NCI-H1092 (cell line): ENCODE results near the gene NFATC3.

Experiments used
- DNase-seq: peaks from one replicate; lab custom pipeline; 2025; lab: John Stamatoyannopoulos, UW

The NFATC3 gene

DNA sequence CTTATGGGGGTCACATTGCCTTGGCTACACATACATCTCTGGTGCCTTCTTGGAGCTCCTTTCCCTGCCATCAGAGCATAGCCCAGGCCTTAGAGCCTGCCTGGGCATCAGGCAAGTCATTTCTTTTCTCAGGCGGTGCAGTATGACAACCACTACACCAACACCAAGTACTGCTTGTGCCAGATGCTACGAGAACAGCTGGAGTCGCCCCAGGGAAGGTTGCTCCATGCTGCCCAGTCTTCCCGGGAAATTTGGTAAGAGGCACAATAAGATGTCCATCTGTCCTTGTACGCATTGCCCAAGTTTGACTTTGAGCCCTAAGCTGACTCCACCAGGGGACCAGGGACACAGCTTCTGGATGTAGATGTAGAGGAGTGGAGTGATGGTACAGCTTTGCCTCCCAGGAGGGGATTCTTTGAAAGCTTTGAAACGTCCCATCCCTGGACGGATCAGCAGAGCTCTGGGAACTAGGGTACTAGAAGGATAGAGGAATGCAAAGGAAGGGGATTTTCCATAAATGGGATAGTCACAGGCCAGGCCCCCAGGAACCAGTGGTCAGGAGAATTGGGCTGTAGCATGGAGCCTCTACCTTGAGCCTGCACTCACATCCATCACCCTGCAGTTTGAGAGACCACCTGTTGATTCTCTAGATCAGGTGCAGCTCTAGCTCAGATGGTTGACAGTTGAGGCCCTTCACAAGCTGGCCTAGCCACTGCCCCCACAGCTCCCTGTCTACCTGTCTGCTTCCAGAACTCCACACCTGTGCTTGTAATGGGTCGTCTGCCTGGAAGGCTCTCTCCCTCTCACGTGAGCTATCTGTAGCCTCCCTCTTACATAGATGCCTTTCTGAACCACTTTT is 11.0 kb upstream of the NFATC3 start:
- DNase-seq, result no peak

DNA sequence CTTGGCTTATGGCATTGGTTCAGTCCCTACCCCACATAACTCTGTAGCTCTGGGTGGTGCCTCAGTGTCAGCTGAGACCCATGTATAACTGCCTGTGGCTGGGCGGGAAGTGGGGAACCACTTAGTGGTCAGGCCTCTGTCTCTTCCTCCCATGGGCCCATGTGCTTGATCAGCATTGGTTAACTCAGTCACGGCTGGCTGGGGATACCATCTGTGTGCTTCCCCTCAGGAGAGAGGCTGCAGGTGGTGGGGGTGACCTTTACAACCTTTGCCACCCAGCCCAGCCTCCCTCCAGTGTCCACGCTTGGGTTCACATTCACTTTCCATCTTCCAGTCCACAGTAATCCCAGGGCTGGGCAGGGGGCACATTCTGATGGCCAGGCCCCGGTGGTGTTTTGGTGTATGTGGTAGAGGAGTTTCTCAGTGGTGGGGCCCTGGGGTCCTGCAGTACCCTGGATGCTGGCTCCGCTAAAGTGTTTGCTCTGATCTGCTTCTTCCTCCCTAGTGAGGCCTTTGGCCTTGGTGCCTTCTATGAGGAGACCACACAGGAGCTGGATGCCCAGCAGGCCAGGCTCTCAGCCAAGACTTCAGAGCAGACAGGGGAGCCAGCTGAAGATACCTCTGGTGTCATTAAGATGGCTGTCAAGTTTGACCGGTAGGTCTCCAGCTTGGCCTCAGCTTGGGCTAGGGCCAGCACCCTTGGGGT is 10.2 kb upstream of the NFATC3 start:
- DNase-seq, result no peak

DNA sequence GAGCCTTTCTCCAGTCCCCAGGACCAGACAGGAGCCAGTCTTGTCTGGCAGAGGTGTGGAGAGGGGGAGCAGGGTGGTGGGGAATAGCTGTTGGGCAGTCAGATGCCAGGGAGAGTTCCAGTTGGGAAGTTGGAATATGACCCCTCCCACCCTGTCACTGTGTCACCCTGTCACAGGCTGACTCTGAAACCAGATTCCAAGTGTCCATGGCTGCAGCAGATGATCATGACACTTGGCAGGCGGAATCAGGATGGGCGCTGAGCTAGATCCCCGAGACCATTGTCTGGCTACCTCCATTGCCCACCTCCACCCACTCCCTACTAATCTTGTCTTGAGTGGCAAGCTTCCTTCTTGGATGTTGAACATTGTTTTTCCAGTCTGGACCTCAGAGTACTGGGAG is 9.2 kb upstream of the NFATC3 start:
- DNase-seq, result no peak

DNA sequence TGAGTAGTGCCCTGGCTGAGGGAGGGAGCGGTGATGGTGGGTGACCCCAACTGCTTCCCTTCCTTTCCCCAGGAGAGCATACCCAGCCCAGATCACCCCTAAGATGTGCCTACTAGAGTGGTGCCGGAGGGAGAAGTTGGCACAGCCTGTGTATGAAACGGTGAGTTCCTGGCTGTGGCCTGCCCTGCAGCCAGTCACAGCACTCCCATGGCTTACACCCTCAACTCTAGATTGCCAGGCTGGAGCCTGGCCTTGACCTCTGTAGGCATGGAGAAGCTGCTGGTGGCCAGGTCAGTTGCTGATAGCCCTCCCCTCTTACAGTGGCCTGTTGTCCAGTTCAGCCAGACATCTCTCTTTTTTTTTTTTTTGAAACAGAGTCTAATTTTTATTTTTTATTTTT is 8.6 kb upstream of the NFATC3 start:
- no peak for DNase-seq

DNA sequence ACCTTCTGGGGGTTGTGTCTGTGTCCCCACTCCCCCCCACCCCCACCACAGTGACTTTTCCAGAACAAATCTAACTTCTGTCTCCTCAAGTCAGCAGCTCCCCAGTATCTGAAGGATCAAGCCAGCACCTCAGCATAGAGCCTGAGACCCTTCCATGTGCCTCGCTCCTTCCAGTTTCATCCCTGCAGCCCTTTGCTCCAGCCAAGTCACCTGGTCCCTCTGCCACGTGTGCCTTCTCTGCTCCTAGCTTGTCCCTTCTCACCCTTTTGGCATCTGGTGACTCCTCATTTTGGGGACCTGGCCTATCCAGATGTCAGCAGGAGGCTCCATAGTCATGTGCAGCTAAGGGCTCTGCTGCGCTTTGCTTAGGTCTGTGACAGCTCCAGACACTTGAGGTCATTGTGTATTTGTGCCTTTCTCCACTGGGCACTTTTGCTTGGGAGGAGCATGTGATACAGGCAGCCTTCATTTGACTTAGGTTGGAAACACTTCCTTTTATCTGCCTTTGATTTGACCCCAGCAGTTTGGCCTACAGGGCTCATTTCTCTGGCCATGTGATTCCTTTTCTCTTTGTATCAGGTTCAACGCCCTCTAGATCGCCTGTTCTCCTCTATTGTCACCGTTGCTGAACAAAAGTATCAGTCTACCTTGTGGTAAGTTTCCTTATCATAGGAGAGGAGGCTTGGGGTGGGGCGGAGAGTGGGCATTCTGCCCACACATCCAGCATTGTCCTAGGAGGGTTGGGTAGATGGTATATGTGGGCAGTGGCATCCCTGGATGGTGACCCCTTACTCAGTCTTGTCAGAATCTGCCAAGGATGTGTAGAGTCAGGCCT is 7.1 kb upstream of the NFATC3 start:
- DNase-seq, result no peak

DNA sequence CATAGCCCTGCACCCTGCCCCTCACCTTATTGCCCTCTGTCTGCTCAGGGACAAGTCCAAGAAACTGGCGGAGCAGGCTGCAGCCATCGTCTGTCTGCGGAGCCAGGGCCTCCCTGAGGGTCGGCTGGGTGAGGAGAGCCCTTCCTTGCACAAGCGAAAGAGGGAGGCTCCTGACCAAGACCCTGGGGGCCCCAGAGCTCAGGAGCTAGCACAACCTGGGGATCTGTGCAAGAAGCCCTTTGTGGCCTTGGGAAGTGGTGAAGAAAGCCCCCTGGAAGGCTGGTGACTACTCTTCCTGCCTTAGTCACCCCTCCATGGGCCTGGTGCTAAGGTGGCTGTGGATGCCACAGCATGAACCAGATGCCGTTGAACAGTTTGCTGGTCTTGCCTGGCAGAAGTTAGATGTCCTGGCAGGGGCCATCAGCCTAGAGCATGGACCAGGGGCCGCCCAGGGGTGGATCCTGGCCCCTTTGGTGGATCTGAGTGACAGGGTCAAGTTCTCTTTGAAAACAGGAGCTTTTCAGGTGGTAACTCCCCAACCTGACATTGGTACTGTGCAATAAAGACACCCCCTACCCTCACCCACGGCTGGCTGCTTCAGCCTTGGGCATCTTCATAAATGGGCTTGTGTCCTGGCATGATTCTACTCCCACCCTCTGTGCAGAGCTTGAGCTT is 6.3 kb upstream of the NFATC3 start:
- no peak for DNase-seq

DNA sequence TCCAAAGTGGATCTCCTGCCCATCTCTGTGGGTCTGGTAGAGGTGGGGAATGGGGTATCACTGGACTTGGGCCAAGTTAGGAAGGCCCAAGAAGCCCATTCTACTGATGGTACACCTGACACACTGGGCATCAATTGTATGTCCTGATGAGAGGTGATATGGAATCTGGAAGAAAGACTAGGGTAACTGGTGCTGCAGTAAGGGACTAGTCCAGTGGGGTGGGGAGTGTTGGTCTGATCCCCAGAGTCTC is 5.9 kb upstream of the NFATC3 start:
- no peak for DNase-seq

DNA sequence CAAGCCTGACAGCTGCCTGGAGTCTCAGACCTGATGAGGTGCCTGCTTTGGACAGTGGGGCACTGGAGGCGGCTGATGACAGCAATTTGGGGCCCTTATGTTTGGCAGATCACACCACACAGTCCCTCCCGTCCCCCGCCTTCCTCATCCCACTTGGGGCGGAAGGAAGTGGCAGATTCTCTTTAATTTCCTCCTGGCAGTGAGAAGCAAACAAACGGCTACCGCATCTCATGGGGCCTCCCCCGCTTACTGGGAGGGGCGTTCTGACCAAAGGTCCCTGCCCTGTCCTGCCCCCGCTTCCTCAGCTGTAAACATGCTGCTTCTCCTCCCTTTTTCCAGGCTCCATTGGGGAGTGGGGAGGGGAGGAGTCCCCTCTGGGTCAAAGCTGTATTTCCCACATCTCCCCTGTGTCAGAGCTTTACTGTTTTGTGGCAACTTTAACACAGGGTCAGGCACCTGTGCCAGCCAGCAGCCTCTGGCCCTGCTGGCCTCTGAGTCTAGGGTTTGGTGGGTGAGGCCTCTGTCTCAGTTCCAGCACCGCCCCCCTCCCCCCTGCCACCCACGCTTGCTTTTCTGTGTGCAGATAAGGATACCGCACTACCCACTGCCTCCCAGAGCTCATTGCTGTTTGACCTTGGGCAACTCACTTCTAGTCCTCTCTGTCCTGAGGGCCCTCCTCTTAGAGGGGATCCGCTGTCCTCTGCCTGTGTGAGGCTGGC is 5.4 kb upstream of the NFATC3 start:
- no peak for DNase-seq

DNA sequence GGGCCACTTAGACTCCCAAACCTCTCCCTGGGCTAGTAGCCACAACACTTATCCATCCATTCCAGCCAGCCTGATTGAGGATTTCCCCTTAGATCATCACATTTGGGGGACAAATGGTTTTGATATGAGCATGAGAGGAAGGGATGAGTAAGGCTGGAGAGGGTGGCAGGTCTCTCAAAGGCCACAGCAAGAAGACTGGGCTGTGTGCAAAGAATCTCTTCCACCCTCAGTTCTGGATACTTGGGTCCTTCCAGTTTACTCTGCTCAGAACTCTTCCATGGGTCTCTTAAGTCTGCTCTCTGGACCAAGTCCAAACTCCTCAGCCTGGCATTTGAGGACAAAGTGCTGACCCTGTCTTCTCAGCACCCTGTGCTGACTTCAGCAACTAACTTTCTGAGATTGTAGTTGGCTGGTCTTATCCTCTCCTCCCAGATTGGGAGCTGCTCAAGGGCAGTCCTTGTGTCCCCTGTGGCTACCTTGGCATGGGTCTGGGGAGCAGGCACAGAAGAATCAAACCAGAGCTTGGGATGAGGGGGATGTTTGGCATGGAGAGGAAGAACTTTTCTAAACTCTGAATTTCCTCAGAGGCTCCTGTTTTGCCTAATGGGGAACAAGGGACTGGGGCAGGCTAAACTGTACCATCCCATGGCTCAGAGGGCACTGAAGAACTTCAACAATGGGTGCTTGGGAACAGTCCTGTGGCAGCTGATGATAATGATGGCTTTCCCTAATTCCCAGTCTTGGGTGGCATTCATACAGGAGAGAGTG is 3.1 kb upstream of the NFATC3 start:
- no peak for DNase-seq

DNA sequence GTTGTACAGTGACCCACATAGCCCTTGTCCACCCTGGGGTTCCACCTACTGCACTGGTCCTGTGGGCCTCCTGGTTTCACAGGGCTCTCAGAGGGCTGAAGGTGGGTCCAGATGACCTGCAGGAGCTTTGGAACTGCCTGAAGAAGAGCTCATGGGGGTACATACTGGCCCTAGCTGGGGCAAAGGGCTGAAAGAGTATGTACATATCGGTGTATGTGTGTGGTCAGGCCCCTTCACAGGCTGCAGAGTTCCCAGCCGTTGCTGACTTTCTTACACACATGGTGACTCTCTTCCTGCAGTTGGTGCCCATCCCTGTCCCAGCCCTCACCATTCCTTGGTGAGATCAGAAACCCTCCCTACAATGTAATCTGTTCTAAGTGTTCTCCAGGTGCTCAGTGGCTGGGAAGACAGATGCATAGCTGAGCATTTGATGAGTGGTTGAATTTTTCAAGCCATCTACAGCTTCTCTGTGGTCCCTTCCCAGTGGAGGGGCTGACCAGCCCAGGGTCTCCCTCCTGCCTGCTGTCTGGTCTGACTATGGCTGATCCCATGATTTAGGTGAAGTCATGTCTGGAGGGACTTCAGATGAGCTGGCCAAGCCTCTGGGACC is 2.4 kb upstream of the NFATC3 start:
- no peak for DNase-seq

DNA sequence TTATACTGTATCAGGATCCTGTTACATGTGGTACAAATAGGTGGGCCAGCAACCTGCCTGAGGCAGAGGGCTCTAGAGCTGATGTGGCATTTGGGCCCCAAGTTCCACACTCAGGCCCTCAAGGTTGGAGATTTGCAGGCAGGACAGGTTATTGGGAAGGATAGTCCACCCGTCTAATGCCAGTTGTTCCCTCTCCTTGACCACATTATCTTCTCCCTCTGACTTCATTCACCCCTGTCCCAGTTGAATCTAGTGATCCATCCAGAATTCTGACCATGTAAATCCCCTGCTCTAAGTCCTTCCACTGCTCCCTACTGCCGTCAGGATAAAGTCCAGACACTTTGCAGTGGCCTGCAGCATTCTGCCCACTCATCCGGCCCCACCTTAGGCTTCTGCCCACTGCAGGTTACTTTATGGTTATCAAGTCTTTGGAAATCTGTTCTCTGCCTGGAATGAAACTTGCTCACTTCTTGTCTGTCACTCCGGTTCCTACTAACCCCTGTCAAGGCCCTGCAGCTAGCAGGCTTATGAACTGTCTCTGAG is 1.9 kb upstream of the NFATC3 start:
- no peak for DNase-seq

DNA sequence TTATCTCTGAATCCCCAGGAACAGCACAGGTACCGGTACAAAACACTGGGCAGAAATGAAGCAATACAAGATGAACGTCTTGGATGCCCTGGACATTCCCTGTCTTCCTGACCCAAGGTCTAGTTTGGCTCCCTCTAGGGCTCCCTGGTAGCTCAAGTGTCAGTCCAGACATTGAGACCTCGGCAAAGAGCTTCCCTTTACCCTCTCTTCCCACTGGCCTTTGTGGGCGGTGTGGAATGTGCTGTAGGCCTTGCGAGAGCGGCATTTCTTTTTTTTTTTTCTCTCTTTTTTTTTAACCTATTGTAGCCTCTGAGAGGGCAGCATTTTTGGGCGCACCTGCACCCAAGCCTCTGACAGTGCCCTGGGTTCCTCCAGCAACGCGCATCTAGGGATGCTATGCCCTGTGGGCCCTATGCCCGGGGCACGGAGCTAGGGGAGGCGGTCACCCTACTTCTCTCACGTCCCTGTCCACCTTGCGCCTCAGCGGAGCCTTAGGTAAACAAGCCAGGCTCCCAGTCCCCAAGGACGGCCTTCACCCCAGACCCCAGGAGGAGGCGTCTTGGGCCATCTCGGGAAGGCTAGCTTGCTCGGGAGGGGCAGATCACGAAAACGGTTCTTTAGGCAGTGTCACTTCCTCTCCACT is 1.2 kb upstream of the NFATC3 start:
- DNase-seq, result no peak

DNA sequence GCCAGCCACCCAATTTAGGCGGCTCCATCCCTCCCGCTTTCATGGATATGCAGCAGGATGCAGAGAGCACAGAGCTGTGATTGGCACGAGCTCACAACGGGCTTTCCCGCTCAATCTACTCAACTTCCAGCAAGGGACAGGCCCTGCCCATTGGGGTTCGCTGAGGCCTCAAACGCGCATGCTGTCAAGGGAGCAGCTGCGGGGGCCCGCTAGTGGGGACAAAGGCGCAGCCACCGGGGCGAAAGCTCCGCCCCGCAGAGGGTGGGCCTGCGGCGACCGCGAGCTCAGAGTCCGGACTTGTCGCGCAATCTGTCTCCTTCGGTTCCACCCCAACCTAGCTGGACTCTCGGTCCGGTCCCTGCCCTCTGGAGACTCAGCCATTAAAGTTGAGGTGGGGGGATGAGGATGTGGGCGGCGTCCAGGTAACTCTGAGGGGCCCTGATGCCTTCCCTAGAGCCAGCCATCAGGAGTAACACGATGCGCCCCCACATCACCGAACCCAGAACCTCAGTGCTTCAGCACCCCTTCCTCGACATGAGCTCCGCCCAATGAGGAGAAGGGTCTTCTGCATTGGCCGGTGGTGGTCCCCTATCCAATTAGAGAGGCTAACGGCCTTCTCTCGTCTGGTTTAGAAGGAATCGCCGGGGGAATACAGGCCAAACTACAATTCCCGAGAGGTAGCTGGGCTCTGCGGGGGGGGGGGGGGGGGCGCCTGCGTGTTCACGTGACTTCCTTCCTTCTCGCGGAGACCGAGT is 489 bp upstream of the NFATC3 start:
- peak; percentile 98 for DNase-seq

DNA sequence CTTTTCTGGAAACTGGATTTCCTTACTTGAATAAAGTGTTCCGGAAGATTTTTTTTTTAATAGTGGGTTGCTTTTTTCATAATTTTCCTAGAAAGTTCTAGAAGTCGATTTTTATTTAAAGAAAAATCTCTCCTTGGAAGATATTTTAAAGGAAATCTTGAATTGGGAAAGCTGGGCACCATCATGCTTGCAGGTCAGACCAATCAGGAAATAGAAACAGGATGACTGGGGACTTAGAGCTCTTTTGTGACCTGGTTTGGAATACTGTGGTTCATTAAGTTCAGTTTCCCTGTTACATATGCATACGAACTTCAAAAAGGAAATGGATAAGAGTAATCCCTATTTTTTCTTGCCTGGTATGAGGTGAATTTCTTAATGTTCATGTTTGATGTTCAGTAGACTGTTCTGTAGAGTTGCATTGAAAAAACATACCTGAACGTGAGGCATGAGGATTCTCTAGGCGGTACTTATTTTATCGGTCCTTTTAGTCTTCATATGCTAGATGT is 1.2 kb downstream of the NFATC3 start:
- DNase-seq, result no peak

DNA sequence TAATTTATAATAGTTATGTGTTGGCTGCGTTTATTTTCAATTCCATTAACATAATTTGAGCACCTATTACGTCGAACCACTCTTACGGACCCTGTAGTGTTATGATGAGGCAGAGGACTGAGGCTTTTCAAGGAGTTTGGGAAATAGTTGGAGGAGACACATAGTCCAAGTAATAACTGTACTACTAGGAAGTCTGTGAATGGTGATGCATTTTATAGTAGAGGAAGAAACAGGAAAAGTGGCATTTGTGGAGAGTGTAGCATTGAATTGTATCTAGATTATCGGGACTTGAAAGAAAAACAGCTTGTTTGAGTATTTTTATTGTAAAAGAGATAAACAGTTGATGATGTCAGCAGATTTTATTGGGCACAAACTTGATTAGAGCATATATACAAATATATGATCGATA is 1.7 kb downstream of the NFATC3 start:
- no peak for DNase-seq

DNA sequence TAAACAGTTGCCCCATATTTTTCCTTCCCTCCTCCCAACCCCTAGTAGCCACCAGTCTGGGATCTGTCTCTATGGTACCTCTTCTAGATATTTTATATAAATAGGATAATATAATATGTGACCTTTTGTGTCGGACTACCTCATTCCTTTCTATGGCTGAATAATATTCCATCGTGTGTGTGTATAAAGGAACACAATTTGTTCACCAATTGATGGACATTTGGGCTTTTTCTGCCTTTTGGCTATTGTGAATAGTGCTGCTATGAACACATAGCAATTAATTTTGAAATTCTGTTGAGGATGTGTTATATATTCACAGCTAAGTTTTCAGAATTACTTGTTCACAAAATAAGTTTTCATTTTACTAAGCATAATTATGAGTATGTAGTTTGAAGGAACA is 2.5 kb downstream of the NFATC3 start:
- no peak for DNase-seq

DNA sequence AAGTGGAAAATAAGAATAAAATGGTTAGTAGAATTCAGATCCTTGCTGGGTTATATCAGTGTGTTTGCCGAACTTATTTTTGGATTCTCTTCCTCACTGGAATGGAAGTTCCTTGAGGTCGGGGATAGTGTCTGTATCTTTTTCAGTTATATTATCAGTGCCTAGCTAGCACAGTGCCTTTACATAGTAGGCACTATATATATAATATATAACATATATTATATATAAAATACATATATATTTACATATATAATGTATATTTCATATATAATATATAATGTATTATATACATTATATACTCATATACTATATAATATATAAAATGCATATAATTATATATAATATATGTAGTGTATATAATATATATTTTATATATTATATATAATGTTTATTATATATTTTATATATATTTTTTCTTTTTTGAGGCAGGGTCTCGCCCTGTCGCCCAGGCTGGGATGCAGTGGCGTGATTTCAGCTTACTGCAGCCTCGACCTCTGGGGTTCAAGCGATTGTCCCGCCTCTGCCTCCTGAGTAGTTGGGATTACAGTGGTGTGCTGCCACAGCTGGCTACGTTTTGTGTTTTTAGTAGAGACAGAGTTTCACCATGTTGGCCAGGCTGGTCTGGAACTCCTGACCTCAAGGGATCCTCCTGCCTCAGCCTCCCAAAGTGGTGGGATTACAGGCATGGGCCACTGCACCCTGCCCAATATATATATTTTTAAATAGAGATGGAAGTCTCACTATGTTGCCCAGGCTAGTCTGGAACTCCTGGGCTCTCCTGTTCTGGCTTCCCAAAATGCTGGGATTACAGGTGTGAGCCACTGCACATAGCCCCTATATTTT is 3.2 kb downstream of the NFATC3 start:
- no peak for DNase-seq

DNA sequence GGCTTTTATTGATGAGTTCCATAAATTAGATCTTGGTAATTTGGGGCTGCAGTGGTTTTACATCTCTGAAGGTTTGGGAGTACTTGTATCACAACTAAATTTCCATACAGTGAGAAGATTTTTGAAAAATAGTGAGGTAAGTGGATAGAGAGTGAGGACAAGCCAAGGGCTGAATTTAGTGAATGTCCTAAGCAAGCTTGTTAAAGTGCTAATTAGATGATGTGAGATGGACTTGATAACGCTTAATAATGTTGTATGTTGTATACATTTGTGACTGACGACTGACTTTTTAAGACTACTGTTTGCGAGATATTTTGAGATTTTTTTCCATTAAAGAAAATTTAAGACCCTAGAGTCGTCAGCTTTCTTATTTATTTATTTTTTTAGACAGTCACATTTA is 3.9 kb downstream of the NFATC3 start:
- DNase-seq, result no peak
